GM19025 (cell line): ENCODE measurements around the gene DDX42.
A peak's percentile ranks its signal among the peaks of the same experiment; 100 is the strongest.

Experiments used
- ATAC-seq: cut with Tn5 transposase; IDR thresholded peaks from one replicate; pipeline ENCODE4 v1.9.1; 2021; ENCODE audit warnings: mild to moderate bottlenecking, low read depth, moderate library complexity; ENCODE audit not compliant: unreplicated experiment

The DDX42 gene

GRCh38 chr17:63820963-63821561 lies 47.1 kb downstream of the DDX42 start:
- no peak for ATAC-seq

- ATAC-seq = no peak
Observed at GRCh38 chr17:63821804-63822203, 47.8 kb downstream of the DDX42 start.

GRCh38 chr17:63822537-63822936 lies 48.6 kb downstream of the DDX42 start:
- no peak for ATAC-seq

DNA sequence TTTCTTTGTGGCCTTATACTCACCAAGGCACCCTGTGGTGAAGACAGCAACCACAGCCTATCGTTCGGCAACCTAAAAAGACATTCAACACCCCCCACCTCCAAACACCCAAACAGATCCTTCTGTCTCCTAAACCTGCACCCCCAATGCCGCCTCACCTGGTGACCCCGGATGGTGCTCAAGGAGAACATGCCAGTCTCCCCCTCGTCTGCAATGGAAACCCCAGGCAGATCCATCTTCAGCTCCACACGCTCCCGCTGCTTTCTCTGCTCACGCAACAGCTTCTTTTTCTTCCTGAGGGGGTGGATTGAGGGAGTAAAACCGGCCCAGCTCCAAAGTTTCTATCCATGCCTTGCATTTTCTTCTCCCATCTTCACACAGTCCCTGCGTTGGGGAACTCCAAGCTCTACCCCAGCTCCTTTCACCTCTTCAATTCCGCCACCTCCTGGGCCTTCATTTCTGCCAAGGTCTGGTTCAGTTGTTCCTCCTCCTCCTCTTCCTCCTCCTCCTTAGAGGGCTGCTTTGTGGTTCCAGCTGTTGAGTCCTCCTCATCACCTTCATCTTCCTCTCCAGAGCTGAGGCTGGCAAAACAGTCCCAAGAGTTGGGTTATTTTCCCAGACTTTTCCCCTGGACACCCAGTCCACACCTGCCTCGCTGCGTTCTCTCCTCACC lies 49.8 kb downstream of the DDX42 start:
- ATAC-seq = no peak

GRCh38 chr17:63824362-63824761 lies 50.4 kb downstream of the DDX42 start:
- ATAC-seq = no peak

GRCh38 chr17:63826468-63827001 lies 52.6 kb downstream of the DDX42 start:
- no peak for ATAC-seq

DNA sequence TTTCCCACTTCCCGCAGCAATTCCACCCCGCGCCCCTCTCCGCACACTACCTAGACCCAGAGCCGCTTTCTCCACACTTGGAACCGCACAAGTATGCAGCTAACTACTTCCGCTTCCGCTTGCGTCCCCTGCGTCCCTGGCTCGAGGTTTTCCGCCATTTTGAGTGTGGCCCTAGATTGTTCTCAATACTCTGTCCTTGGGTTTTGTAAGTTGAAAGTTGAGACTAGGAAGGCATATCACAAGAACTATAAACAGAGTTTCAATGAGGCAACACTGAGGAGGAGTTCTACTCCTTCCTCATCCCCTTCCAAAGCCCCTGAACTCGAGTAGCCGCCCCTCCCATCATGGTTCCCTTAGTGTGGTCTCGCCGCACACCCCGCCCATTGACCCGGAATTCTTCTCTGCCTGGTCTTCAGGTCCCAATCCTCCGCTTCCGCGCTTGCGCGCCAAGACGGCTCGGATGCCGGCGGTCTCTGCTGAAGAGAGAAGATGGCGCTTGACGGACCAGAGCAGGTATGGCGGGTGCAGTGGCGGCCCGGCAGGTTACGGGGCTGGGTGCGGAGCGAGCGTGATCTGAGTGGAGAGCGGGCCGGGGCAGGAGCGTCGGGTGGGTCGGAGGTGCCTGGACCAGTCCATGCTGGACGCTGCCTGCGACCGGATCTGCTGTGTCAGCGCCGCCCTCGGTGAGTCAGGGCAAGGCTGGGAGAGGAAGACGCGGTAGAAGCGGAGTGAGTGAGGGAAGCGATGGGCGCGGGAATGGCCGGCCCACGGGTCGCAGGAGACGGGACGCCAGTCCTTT lies 53.2 kb downstream of the DDX42 start, which contains the start of the genes FTSJ3 and PSMC5:
TSS of gene FTSJ3 (minus strand) at position 662 of the 799 bp plus-strand sequence. CDS start 761 bp downstream, outside the sequence.
TSS of gene PSMC5 (plus strand) at position 430 of the 799 bp plus-strand sequence. CDS start at position 490, 60 bp downstream.
- peak; percentile 89 for ATAC-seq

DNA sequence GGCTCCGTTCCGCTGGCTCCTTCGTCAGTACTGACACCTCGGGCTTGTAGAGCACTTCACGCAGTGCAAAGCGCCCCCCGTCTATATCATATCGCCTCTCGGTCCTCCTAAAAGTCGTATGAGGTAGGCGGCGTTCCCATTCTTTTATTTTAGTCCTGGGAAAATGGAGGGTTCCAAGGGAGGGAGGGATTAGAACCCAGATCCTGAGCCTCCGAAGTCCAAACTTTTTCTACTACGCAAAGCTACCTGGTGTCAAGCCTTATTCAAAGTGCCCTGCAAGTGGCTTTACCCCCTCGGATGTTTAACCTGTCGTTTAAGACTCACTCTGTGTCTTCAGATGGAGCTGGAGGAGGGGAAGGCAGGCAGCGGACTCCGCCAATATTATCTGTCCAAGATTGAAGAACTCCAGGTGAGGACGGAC lies 53.8 kb downstream of the DDX42 start:
- ATAC-seq = no peak

DNA sequence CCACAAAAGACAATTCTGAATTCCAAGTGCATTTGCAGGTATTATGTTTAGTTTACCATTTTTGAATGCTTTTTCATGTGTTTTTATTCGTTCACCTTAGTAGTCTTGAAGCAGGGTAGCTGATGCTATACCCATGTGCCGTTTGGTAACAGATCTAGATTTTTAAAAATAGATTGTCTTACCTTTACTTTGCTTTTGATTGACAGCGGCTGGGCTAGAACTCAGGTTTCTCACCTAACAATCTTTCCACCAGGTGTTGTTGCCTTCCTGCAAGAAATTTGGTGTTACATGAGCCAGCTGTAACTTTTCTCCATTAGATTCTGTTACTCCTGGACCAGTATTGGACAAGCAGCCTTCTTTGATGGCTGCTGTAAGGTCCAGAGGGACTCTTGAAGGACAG lies 55.0 kb downstream of the DDX42 start:
- ATAC-seq = no peak

DNA sequence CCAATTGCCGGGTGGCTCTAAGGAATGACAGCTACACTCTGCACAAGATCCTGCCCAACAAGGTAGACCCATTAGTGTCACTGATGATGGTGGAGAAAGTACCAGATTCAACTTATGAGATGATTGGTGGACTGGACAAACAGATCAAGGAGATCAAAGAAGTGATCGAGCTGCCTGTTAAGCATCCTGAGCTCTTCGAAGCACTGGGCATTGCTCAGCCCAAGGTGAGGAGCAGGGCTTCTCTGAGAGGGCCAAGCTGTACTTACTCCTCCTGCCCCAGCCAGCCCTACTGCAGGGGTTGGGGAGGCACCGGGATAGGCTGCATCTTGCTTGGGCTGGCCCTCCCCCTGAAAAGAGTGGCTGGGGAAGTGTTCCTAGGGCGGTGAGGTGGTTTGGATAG lies 56.3 kb downstream of the DDX42 start:
- no peak for ATAC-seq

GRCh38 chr17:63830904-63831491 lies 57.0 kb downstream of the DDX42 start:
- ATAC-seq = no peak

DNA sequence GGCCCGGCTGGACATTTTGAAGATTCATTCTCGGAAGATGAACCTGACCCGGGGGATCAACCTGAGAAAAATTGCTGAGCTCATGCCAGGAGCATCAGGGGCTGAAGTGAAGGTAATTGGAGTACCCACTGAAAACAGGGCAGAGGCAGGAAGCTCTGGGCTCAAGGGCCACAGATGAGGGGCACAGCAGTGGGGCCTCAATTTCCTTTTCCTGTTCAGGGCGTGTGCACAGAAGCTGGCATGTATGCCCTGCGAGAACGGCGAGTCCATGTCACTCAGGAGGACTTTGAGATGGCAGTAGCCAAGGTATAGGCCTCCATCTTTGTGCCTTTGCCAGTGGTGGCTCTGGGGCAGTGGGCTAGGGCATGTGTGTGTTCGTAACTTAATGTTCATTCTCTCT lies 57.5 kb downstream of the DDX42 start:
- no peak for ATAC-seq

- ATAC-seq = no peak
Observed at GRCh38 chr17:63832014-63832413, 58.0 kb downstream of the DDX42 start.

- no peak for ATAC-seq
Observed at GRCh38 chr17:63832455-63832854, 58.5 kb downstream of the DDX42 start.

DNA sequence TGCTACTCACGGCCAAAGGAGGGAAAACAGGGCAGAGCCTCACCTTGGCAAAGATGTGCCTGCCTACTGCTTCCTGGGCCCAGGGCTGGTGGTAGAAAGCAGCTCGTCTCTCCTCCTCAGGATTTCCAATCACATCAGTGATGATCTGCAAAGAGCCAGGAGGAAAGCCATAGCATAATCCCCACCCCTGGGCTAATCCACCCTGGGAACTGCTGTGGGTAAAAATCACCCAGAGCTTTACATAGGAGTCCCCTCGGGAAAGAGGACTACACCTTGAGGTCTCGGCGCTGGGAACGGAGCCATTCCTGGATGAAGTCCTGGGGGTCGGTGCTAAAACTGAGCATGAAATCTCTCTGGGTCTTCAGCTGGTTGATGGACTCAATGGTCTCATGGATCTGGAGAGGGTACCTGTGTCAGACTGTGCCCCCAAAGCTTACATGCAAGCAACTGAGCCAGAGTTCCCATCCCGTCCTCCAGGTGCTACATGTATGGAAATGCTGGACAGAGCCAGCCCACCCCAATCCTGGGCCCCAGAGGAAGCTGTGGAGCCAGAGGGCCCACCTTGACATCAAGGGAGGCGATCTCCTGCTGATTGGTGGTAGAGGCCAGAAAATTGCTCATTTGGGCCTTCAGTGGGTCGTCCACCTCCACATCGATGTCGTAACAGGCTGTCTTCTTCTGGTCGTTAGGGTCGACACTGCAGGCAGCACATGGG lies 59.2 kb downstream of the DDX42 start:
- ATAC-seq = no peak

GRCh38 chr17:63833741-63834373 lies 59.9 kb downstream of the DDX42 start:
- no peak for ATAC-seq

DNA sequence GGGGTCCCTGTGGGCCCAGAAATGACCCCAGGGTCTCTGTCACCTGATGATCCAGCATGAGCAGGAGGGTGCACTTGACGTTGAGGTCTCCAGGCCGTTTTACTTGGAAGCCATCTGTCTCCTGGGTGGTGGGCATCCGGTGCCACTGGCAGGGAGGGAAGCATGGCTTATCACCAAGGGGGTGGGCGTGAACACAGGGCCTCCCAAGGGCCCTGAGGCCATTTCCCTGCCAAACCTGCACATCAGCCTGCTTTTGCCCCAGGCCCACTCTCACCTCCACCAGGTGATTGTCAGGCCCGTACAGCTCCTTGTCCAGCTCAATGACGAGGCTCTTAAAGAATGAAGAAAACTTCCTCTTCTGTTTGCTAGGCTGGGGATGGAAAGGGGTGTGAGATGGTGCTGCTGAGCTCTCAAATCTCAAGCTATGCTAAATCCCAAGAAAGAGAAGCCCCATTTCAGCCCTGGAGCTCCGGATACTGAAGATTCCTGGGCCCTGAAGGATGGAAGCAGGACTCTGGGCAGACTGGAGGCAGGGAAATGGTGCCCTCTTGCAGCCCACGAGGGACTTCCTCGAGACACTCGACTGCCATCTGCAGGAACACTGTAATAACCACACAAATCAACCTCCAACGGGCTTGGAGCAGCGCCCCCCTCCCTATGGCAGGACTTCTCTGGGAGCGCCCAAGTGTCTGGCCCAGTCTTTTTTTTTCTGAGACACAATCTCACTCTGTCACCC lies 60.6 kb downstream of the DDX42 start:
- ATAC-seq = peak; percentile 60

DNA sequence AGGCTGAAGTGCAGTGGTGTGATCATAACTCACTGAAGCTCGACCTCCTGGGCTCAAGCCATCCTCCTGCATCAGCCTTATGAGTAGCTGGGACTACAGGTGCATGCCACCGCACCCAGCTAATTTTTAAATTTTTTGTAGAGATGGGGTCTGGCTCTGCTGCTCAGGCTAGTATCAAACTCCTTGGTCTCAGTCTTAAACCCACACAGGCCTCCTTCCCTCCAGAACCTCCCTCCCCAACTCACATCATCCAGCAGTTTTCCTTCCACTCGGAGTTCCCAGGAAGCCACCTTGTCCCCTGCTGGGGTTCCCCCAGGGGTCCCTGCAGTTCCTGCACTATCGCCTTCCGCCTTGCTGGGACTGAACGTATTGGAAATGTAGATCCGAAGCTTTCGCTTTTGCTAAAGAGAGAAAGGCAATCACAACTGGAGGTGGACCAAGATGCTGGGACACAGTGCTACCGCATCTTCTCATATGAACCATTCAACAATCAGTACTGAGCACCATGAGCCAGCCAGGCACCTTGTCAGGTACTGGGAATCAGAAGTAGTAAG lies 61.3 kb downstream of the DDX42 start:
- no peak for ATAC-seq

GRCh38 chr17:63836811-63837210 lies 62.8 kb downstream of the DDX42 start:
- no peak for ATAC-seq
